HepG2 (cell line): ENCODE measurements around the gene RBM5. TPM values are rescaled to one million over a fixed set of nuclear protein-coding genes. Genes with fewer than 3 reads are reported as not detected.

ENCODE experiments used
- ATF7-NPFF ChIP-seq: sonication (generic); formaldehyde crosslinking; IDR thresholded peaks from 2 replicates; pipeline ENCODE4 v1.8.1; 2023; ENCODE audit warnings: mild to moderate bottlenecking, low read depth, missing genetic modification reagents, moderate library complexity
- FOXK1 ChIP-seq: sonication (generic); formaldehyde crosslinking; IDR thresholded peaks from 2 replicates; pipeline ENCODE4 v1.4.0; 2020; ENCODE audit warnings: low read depth, missing genetic modification reagents, borderline replicate concordance
- NFATC3 ChIP-seq: sonication (generic); formaldehyde crosslinking; IDR thresholded peaks from 2 replicates; pipeline ENCODE4 v1.5.1; 2020; ENCODE audit warnings: mild to moderate bottlenecking, missing genetic modification reagents
- NFKBIZ ChIP-seq: IDR thresholded peaks from 2 replicates; pipeline ENCODE4 v1.6.1; 2018; ENCODE audit warnings: missing genetic modification reagents, missing compliant biosample characterization
- NR2F2 ChIP-seq: IDR thresholded peaks from 2 replicates; pipeline ENCODE4 v1.6.1; 2012; ENCODE audit warnings: low read depth, inconsistent platforms, borderline replicate concordance
- RFXAP ChIP-seq: sonication (generic); formaldehyde crosslinking; IDR thresholded peaks from 2 replicates; pipeline ENCODE4 v1.4.0; 2020; ENCODE audit warnings: missing genetic modification reagents, borderline replicate concordance
- SALL1 ChIP-seq: sonication (generic); formaldehyde crosslinking; IDR thresholded peaks from 2 replicates; pipeline ENCODE4 v1.8.0; 2022; ENCODE audit warnings: mild to moderate bottlenecking, missing genetic modification reagents
- SMAD3 ChIP-seq: sonication (generic); formaldehyde crosslinking; IDR thresholded peaks from 2 replicates; pipeline ENCODE4 v1.4.0; 2020; ENCODE audit warnings: missing genetic modification reagents
- ZNF12 ChIP-seq: sonication (generic); formaldehyde crosslinking; IDR thresholded peaks from 2 replicates; pipeline ENCODE4 v1.5.0; 2020; ENCODE audit warnings: missing genetic modification reagents
- ZNF17 ChIP-seq: sonication (generic); formaldehyde crosslinking; IDR thresholded peaks from 2 replicates; pipeline ENCODE4 v1.5.0; 2020; ENCODE audit warnings: mild to moderate bottlenecking, missing genetic modification reagents
- ZNF331 ChIP-seq: sonication (generic); formaldehyde crosslinking; IDR thresholded peaks from 2 replicates; pipeline ENCODE4 v1.4.0; 2020; ENCODE audit warnings: missing genetic modification reagents
- ZNF446 ChIP-seq: sonication (generic); formaldehyde crosslinking; IDR thresholded peaks from 2 replicates; pipeline ENCODE4 v1.5.0; 2020; ENCODE audit warnings: mild to moderate bottlenecking, missing genetic modification reagents
- ZNF576 ChIP-seq: sonication (generic); formaldehyde crosslinking; IDR thresholded peaks from 2 replicates; pipeline ENCODE4 v1.4.0; 2020; ENCODE audit warnings: mild to moderate bottlenecking, missing genetic modification reagents
- ZNF580 ChIP-seq: IDR thresholded peaks from 2 replicates; pipeline ENCODE4 v1.6.1; 2016; ENCODE audit warnings: low read depth, borderline replicate concordance
- ZNF639 ChIP-seq: conservative IDR thresholded peaks from 2 replicates; pipeline ENCODE4 v1.6.1; 2018; ENCODE audit warnings: missing genetic modification reagents
- ZNF83 ChIP-seq: sonication (generic); formaldehyde crosslinking; IDR thresholded peaks from 2 replicates; pipeline ENCODE4 v1.4.0; 2020; ENCODE audit warnings: missing genetic modification reagents, mild to moderate bottlenecking, borderline replicate concordance
- polyA plus RNA-seq, 8 experiments: library from polyadenylated mRNA; depleted of rRNA in 3 of 8; stranded (reverse) in 7 of 8; unstranded in 1 of 8; fragments of >200 nt; fragmentation: Illumina TruSeq in 4 of 8; extraction: Trizol in 4 of 8; gene quantifications; 2 replicates each; pipeline versions ENCODE4 v1.2.1 to v1.2.3, GENCODE V29; 2011 to 2016; ENCODE audit warnings: low read depth in 4 of 8, missing spikeins in 1 of 8, mixed read lengths in 1 of 8; ENCODE audit not compliant: insufficient read depth in 1 of 8
- total RNA-seq, 5 experiments: library from RNA; depleted of rRNA; stranded (reverse); fragments of >200 nt; fragmentation: Illumina TruSeq; extraction: Trizol; gene quantifications; 2 replicates each; pipeline ENCODE4 v1.2.3, GENCODE V29; 2016; ENCODE audit warnings: low read depth in 1 of 5
- TF ChIP-seq, protein P1 (sequence below): sonication (generic); formaldehyde crosslinking; IDR thresholded peaks from 2 replicates; pipeline ENCODE4 v1.5.1; 2020; ENCODE audit warnings: missing genetic modification reagents, mild to moderate bottlenecking, borderline replicate concordance
- TF ChIP-seq, protein P2 (sequence below): IDR thresholded peaks from 2 replicates; pipeline ENCODE4 v1.6.1; 2018; ENCODE audit warnings: missing genetic modification reagents, mild to moderate bottlenecking, missing compliant biosample characterization
- TF ChIP-seq, protein P3 (sequence below): sonication (generic); formaldehyde crosslinking; IDR thresholded peaks from 2 replicates; pipeline ENCODE4 v1.4.0; 2020; ENCODE audit warnings: low read depth, missing genetic modification reagents

The RBM5 gene
- total and polyA plus RNA-seq, 2 of the 13 experiments (the other 11 are each of a cell fraction or from before 2014, with no cell fraction given) = 106 to 204 TPM

- TF ChIP-seq NFKBIZ (CRISPR knock-in tag) = peak; percentile 70; the same call in 1 of the 2 replicates
- TF ChIP-seq, protein P1, sequence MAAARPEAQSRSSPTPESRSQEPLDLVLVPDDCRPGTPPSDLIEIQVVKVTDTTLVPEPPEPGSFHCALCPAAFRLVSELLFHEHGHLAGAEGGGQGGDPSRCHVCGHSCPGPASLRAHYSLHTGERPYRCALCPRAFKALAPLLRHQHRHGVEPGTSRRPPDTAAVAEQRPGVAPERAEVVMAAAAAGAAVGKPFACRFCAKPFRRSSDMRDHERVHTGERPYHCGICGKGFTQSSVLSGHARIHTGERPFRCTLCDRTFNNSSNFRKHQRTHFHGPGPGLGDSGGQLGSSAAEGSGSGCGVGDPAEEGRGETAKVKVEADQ (CRISPR knock-in tag) = no peak
- TF ChIP-seq RFXAP (CRISPR knock-in tag) = peak; percentile 46; the same call in 1 of the 2 replicates
- no peak for TF ChIP-seq ZNF576 (CRISPR knock-in tag)
- TF ChIP-seq, protein P2, sequence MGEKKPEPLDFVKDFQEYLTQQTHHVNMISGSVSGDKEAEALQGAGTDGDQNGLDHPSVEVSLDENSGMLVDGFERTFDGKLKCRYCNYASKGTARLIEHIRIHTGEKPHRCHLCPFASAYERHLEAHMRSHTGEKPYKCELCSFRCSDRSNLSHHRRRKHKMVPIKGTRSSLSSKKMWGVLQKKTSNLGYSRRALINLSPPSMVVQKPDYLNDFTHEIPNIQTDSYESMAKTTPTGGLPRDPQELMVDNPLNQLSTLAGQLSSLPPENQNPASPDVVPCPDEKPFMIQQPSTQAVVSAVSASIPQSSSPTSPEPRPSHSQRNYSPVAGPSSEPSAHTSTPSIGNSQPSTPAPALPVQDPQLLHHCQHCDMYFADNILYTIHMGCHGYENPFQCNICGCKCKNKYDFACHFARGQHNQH (CRISPR knock-in tag) = 0 out of 2 replicates have a peak, but pooled peaks have one; percentile 45
- no peak for TF ChIP-seq ZNF12 (CRISPR knock-in tag)
- TF ChIP-seq ZNF83 (CRISPR knock-in tag) = no peak
- no peak for TF ChIP-seq NFATC3 (CRISPR knock-in tag)
- TF ChIP-seq ZNF580 (CRISPR knock-in tag) = no peak
- TF ChIP-seq ZNF446 = peak; percentile 34; the same call in 1 of the 2 replicates
- no peak for TF ChIP-seq ZNF639 (CRISPR knock-in tag)
- no peak for TF ChIP-seq ZNF17 (CRISPR knock-in tag)
- TF ChIP-seq, protein P3, sequence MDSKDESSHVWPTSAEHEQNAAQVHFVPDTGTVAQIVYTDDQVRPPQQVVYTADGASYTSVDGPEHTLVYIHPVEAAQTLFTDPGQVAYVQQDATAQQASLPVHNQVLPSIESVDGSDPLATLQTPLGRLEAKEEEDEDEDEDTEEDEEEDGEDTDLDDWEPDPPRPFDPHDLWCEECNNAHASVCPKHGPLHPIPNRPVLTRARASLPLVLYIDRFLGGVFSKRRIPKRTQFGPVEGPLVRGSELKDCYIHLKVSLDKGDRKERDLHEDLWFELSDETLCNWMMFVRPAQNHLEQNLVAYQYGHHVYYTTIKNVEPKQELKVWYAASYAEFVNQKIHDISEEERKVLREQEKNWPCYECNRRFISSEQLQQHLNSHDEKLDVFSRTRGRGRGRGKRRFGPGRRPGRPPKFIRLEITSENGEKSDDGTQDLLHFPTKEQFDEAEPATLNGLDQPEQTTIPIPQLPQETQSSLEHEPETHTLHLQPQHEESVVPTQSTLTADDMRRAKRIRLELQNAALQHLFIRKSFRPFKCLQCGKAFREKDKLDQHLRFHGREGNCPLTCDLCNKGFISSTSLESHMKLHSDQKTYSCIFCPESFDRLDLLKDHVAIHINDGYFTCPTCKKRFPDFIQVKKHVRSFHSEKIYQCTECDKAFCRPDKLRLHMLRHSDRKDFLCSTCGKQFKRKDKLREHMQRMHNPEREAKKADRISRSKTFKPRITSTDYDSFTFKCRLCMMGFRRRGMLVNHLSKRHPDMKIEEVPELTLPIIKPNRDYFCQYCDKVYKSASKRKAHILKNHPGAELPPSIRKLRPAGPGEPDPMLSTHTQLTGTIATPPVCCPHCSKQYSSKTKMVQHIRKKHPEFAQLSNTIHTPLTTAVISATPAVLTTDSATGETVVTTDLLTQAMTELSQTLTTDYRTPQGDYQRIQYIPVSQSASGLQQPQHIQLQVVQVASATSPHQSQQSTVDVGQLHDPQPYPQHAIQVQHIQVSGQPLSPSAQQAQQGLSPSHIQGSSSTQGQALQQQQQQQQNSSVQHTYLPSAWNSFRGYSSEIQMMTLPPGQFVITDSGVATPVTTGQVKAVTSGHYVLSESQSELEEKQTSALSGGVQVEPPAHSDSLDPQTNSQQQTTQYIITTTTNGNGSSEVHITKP (CRISPR knock-in tag) = no peak
- 0 out of 2 replicates have a peak, but pooled peaks have one; percentile 38 for TF ChIP-seq SMAD3 (CRISPR knock-in tag)
- TF ChIP-seq ATF7-NPFF (CRISPR knock-in tag) = 0 out of 2 replicates have a peak, but pooled peaks have one; percentile 50
- peak; percentile 45; the same call in 1 of the 2 replicates for TF ChIP-seq NR2F2
- 0 out of 2 replicates have a peak, but pooled peaks have one; percentile 25 for TF ChIP-seq SALL1
- TF ChIP-seq ZNF331 (CRISPR knock-in tag) = 0 out of 2 replicates have a peak, but pooled peaks have one; percentile 14
- peak; percentile 27; the same call in 1 of the 2 replicates for TF ChIP-seq FOXK1
Measured at GRCh38 chr3:50167069-50167840, 78.5 kb downstream of the RBM5 start (continued).
